Measurements from ENCODE around the gene LILRB5.
"Not testable (repeated sequence)": the region's sequence is repeated elsewhere in the genome, so short reads cannot be mapped to it uniquely, and the experiment has no call there.

- not testable (repeated sequence) for TF ChIP-seq EZH2 (IDR thresholded peaks at IDR 0.05; ENCODE audit: low read length, unreplicated experiment); EZH2phosphoT487 (IDR thresholded peaks at IDR 0.05; ENCODE audit: borderline replicate concordance, low read length)
Observed at GRCh38 chr19:54280025-54280424, 23.0 kb upstream of the LILRB5 start.
